ENCODE data around the gene IRF1. TPM values are rescaled to one million over a fixed set of nuclear protein-coding genes. Genes with fewer than 3 reads are reported as not detected.

IRF1 gene
- total RNA-seq, 4 donors from 2014 or later: 40.8 to 86.9 (median 65.5) TPM

- intact Hi-C loops (cut with DNase I; ENCODE audit: low total_unique reads): no loop called here
- WGBS, 2 donors (ENCODE audit: low coverage in 1 of 2): 0 to 27% methylated on average over 1 of the region's 1 CpG
Observed at GRCh38 chr5:132506094-132506692, 15.6 kb upstream of the IRF1 start.

GRCh38 chr5:132505641-132506040 lies 15.1 kb upstream of the IRF1 start:
- in situ Hi-C loops (cut with MboI; ENCODE audit: low pct_ligation_motif_present in 1 of 4, low pct_unique_long_range_greater_than_20kb in 1 of 4, low sequenced_read_pairs in 3 of 4): loop anchor here in 2 of 4 donors (10.0 kb wide), 1 partner anchor 121 kb away; no protein-coding TSS in a partner anchor
- intact Hi-C loops (cut with DNase I; ENCODE audit: low total_unique reads): no loop called here
- WGBS, 2 donors (ENCODE audit: low coverage in 1 of 2): 39 to 45% methylated on average over 2 of the region's 2 CpGs

More at GRCh38 chr5:132506094-132506692, 15.6 kb upstream of the IRF1 start:
- Histone ChIP-seq H3K4me3 (no peak overlapping the region), H3K36me3 (no peaks in the 10 kb centered on the region), H3K9me3 (no peaks in the 10 kb centered on the region), H3K27ac (peak overlapping the region; percentile 79 to 98 (median 80)), H3K4me1 (peaks cover 22 to 58% (median 42%) of the 10 kb centered on the region in 4 donors), H3K27me3 (no peaks in the 10 kb centered on the region)
- TF ChIP-seq POLR2AphosphoS5 (IDR thresholded peaks at IDR 0.05) (peak in 1 of 3 donors; percentile 51), POLR2A (IDR thresholded peaks at IDR 0.05) (no peak), CTCF (IDR thresholded peaks at IDR 0.05) (peak; percentile 39 to 70 (median 56)), EP300 (IDR thresholded peaks at IDR 0.05; ENCODE audit: low read depth) (no peak)
- DNase-seq: peak; percentile 57
- in situ Hi-C loops (cut with MboI; ENCODE audit: low pct_ligation_motif_present in 1 of 4, low pct_unique_long_range_greater_than_20kb in 1 of 4, low sequenced_read_pairs in 3 of 4): loop anchor here in 2 of 4 donors (10.0 kb wide), 1 partner anchor 121 kb away; no protein-coding TSS in a partner anchor

GRCh38 chr5:132504746-132505145 lies 14.2 kb upstream of the IRF1 start:
- intact Hi-C loops (cut with DNase I; ENCODE audit: low total_unique reads) (no loop called here), in situ Hi-C loops (cut with MboI; ENCODE audit: low pct_ligation_motif_present in 1 of 4, low pct_unique_long_range_greater_than_20kb in 1 of 4, low sequenced_read_pairs in 3 of 4) (loop anchor here in 2 of 4 donors (10.0 kb wide), 1 partner anchor 120 kb away; no protein-coding TSS in a partner anchor)
- peak in 1 of 3 donors; percentile 33 for TF ChIP-seq POLR2AphosphoS5 (IDR thresholded peaks at IDR 0.05)
- TF ChIP-seq EP300 (IDR thresholded peaks at IDR 0.05; ENCODE audit: low read depth): no peak
- Histone ChIP-seq H3K4me1 (peaks cover 33 to 72% (median 56%) of the 10 kb centered on the region in 4 donors), H3K27me3 (no peaks in the 10 kb centered on the region), H3K27ac (peak overlapping the region; percentile 79 to 98 (median 80)), H3K4me3 (no peak overlapping the region), H3K9me3 (no peaks in the 10 kb centered on the region), H3K36me3 (no peaks in the 10 kb centered on the region)
- no peak for DNase-seq
- 44 to 54% methylated on average over 3 to 4 of the region's 4 CpGs for WGBS, 2 donors (ENCODE audit: low coverage in 1 of 2)

More at GRCh38 chr5:132505641-132506040, 15.1 kb upstream of the IRF1 start:
- peaks cover 27 to 63% (median 47%) of the 10 kb centered on the region in 4 donors for H3K4me1 ChIP-seq
- TF ChIP-seq POLR2A (IDR thresholded peaks at IDR 0.05) (no peak), EP300 (IDR thresholded peaks at IDR 0.05; ENCODE audit: low read depth) (no peak), POLR2AphosphoS5 (IDR thresholded peaks at IDR 0.05) (no peak), CTCF (IDR thresholded peaks at IDR 0.05) (no peak)
- peak overlapping the region; percentile 79 to 98 (median 80) for H3K27ac ChIP-seq
- DNase-seq: no peak
- peak overlapping the region in 1 of 4 donors; percentile 2 for H3K4me3 ChIP-seq
- no peaks in the 10 kb centered on the region for H3K27me3 ChIP-seq
- no peaks in the 10 kb centered on the region for H3K36me3 ChIP-seq
- no peaks in the 10 kb centered on the region for H3K9me3 ChIP-seq

- 79 to 88% methylated on average over 3 to 4 of the region's 4 CpGs for WGBS, 2 donors (ENCODE audit: low coverage in 1 of 2)
- no peak overlapping the region for H3K4me3 ChIP-seq
- TF ChIP-seq CTCF (IDR thresholded peaks at IDR 0.05) (no peak), POLR2A (IDR thresholded peaks at IDR 0.05) (no peak), EP300 (IDR thresholded peaks at IDR 0.05; ENCODE audit: low read depth) (no peak), POLR2AphosphoS5 (IDR thresholded peaks at IDR 0.05) (no peak)
- H3K27ac ChIP-seq: peak overlapping the region; percentile 95 to 99 (median 98)
- no peaks in the 10 kb centered on the region for H3K27me3 ChIP-seq
- intact Hi-C loops (cut with DNase I; ENCODE audit: low total_unique reads) (no loop called here), in situ Hi-C loops (cut with MboI; ENCODE audit: low pct_ligation_motif_present in 1 of 4, low pct_unique_long_range_greater_than_20kb in 1 of 4, low sequenced_read_pairs in 3 of 4) (loop anchor here in 2 of 4 donors (10.0 kb wide), 1 partner anchor 118 kb away; no protein-coding TSS in a partner anchor)
- no peak for DNase-seq
- no peaks in the 10 kb centered on the region for H3K36me3 ChIP-seq
- no peaks in the 10 kb centered on the region for H3K9me3 ChIP-seq
- peaks cover 33 to 82% (median 60%) of the 10 kb centered on the region in 4 donors for H3K4me1 ChIP-seq
Observed at GRCh38 chr5:132503244-132503643, 12.7 kb upstream of the IRF1 start.

Data from transverse colon (tissue), 4 donors.